HG03280 (cell line): Measurements from ENCODE around the gene CYS1.

Source experiments
- ATAC-seq: cut with Tn5 transposase; IDR thresholded peaks from one replicate; pipeline ENCODE4 v1.9.1; 2021; ENCODE audit warnings: mild to moderate bottlenecking, moderate library complexity; ENCODE audit not compliant: unreplicated experiment

The CYS1 gene

GRCh38 chr2:10052216-10052615 is 28.0 kb downstream of the CYS1 start:
- ATAC-seq: no peak

GRCh38 chr2:10048501-10049171 is 31.6 kb downstream of the CYS1 start:
- ATAC-seq: no peak

DNA sequence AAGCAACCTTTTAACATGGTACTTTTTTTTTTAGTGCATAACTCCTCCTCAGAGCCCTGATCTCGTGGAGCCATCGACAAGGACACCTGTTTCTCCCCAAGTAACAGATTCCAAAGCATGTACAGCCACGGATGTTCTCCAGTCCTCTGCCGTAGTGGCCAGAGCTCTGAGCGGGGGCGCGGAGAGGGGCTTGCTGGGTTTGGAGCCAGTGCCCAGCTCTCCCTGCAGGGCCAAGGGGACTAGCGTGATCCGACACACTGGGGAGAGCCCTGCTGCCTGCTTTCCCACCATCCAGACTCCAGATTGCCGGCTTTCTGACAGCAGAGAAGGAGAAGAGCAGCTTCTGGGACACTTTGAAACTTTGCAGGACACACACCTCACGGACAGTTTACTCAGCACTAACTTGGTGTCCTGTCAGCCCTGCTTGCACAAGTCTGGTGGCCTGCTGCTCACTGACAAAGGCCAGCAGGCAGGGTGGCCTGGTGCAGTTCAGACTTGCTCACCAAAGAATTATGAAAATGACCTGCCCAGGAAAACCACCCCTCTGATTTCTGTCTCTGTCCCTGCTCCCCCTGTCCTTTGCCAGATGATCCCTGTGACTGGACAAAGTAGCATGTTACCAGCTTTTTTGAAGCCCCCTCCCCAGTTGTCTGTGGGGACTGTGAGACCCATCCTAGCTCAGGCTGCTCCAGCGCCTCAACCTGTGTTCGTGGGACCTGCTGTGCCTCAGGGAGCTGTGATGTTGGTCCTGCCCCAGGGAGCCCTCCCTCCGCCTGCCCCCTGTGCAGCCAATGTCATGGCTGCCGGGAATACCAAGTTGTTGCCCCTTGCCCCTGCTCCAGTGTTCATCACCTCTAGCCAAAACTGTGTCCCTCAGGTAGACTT is 32.4 kb downstream of the CYS1 start:
- no peak for ATAC-seq

DNA sequence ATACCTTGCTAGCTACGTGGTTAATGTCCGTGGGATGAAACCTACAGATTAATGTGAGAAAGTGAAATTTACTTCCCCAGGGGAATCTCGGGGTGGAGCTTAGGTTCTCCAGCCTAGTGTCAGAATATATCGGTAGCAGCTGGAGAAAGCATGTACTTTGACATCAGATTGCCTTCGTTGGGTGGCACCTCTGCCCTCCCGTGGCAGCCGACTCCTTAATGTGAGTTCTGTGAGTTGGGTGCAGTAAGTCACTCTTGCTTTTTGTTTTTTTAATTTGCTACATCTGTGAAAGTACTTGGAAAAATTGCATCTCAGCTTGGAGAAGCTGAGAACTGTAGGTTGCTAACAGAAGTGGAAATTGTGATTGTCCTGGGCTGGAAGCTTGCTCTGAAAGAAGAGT is 33.3 kb downstream of the CYS1 start:
- no peak for ATAC-seq

DNA sequence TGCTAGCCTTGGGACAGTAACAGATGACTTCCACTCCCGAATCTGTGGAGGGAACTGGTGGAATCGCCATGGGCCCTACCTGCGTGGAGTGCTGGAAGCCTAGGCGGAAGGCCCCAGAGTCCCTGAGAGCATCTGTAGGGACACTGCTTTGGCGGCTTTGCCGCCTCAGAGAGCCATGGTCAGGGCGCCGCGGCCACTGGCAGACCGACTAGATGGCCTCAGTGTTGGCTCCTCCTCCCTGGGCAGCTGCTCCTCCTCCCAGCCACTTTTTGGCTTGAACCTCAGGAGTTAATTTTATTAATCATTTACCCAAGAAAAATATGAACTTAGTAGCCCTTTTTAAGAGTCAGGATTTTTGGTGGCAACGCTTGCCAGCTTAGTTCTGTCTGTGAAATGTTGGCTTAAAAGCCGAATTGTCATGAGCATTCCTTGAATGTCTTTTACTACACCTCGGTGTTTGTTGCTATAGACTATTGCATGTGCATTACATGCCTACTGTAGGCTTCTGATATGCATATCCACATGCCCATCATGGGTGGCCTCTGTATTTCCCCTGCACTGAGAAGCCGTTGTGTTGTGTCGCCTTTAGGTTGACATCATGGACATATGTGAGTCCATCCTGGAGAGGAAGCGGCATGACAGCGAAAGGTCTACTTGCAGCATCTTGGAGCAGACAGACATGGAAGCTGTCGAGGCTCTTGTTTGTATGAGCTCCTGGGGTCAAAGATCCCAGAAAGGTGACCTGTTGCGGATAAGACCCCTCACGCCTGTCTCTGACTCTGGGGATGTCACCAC is 34.5 kb downstream of the CYS1 start:
- no peak for ATAC-seq

DNA sequence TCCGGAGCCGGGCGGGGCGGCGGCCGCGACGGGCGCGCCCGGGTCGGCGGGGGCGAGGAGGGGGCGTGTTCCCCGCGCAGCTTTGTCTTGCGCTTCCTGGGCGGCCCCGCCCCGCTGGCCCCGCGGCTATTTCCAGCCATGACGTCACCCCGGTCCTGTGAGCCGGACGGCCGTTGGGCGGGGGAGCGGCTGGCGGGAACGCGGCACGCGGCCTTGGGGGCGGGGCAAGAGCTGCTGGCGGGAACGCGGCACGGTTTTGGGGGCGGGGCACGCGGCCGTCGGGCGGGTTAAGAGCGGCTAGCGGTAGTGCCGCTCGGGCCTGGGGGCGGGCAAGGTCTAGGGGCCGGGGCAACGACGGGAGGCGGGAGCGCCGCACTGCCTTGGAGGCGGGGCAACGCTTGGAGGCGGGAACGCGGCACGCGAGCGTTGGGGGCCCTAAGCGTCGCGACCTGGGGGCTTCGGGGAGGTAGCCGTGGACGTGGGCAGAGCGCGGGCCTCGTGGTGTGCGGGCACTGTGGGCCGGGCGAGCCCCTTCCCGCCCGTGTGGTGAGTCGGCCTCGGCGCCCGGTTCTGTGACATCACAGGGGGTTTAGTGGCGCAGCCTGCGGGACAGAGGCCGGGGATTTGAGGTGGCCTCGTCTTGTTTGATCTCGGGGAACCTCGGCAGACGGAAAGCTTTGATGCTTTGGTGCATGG is 36.2 kb downstream of the CYS1 start:
- ATAC-seq: peak; percentile 68

GRCh38 chr2:10043256-10043905 is 36.8 kb downstream of the CYS1 start, which contains the start of gene KLF11:
Gene KLF11 (plus strand): TSS chr2:10043550. CDS start chr2:10043717, 167 bp downstream.
- peak; percentile 67 for ATAC-seq

DNA sequence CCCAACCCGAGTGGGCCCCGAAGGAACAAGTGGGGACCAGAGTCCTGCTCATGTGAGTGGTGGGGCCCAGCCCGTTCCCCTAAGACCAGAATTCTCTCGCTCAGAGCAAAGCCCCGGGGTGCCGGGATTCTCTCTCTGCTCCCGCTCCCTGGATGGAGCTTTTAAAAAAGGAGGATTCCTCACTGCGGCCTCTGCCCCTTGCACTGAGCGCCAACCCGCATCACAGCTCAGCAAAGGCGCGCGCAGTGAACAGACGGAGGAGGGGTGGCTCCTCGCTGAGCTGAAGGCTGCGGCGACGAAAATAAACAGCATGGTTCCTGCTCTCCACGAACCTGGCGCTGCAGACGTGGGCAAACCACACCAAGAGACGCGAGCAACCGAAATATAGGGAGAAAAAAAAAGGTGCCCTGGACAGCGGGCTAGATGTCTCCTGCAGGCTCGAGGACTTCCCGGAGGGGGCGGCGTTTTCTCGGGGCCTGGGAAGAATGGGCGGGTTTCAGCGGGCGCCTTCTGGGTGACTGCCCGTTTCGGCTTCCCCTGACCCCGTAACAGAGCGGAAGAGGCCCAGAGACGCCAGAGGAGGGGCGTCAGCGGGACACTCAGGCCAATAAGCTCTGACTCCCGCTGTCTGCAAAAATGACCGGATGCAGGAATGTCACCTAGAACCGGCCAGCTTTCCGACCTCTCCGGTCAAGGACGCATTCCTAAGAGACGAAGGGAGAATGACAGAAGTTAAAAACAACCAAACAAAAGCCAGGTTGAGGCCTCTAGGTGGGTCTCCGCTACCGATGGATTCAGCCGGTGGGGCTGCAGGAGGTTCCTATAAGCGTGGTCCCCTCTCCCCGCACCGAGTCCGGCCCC is 37.7 kb downstream of the CYS1 start:
- ATAC-seq: no peak

DNA sequence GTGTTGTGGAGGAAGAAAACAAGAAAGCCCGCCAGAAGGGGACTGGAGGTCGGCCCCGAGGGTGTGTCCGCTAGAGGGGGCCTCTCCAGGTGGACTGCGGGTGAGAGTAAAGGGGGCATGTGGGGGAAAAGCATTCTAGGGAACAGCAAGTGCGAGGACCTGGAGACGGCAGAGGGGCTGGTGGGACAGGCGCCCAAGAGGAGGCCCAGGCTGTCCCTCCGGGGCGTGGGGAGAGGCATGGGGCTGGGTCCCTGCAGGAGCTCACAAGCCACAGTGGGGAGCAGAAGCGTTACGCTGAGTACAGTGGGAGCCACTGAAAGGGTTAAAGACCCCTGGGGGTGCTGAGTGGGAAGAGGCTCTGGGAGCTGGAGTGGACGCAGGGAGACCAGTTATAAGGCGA is 38.5 kb downstream of the CYS1 start:
- no peak for ATAC-seq

DNA sequence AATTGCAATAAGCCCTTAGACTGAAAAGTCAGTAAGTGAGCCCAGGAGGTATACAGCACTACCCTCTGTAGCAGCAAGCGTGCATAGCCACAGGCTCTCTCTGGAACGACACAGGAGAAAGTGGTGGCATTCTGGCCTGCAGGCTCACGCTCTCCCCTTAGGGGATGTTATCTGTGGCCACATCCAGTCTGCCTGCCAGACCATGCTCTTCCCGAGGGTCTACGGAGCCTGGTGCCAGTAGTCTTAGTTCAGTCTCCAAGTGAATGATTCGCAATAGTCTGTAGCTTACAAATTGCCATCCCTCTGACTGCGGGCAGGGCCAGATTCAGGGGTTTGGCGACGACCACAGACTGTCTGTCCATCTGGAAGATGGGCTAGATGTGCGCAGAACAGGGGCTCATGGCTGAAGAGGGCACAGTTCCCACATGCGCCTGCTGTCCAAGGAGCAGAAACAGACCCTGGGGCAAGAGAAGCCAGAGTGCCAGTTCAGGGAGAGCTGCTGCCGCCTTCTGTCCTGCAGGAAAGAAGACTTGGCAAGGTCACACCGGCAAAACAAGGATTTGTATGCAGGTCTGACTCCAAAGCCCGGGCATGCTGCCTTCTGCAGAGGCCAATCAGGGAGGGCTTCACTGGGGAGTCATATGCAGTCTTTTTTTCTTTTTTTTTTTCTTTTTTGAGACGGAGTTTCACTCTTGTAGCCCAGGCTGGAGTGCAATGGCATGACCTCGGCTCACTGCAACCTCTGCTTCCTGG is 40.4 kb downstream of the CYS1 start:
- ATAC-seq: no peak

DNA sequence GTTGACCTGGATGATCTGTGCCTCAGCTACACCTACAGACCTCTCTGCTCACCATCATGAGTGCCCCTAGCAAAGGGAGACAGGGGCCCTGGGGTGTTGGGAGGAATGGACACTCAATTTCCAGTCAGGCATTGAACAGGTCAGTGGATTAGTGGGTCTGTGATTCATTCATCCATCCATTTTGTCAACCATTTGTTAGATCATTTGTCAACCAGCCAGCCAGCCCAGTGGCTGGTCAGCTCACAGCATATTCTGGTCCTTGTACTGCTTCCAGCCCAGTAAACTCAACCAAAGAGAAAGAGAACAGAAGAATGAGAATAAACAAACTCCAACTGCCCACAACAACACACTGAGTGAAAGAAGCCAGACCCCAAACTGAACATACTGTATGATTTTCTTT is 41.5 kb downstream of the CYS1 start:
- no peak for ATAC-seq

GRCh38 chr2:10038123-10038522 is 42.1 kb downstream of the CYS1 start:
- no peak for ATAC-seq

DNA sequence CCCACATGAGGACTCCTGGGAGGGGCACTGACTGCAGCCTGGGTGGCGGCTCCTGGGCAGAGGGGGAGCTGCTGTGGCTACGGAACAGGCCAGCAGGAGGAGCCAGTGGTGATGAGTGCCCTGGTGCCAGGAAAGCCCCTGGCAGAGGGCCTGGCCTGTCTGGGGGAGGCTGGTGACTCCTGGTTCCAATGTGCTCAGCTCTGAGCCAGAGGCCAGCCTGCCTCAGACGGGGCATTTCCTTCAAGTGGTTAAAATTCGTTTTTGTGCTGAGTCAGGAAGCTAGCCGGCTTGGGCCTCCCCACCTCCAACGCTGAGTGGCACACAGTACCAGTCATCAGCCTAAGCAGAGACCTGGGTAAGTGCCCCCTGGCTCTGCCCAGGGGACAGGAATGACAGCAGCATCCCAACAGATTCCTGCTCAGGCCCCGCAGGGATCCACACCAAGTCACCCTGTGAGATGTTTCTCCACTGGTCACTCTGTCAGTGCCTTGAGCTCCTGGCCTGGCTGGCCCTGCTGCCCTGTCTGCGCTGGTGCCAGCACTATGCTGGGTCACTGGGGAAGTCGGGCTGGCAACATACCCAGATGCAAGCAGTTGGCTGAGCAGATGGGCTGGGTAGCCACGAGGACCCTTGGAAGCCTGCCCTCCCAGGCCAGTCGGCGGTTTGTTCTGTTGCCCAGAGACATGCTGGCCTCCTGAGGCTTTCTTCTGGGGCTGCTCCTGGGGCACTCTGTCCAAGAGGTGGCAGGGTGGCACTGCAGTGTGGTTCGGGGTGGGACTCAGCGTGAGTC is 43.9 kb downstream of the CYS1 start:
- ATAC-seq: no peak

GRCh38 chr2:10035633-10036032 is 44.6 kb downstream of the CYS1 start:
- no peak for ATAC-seq

DNA sequence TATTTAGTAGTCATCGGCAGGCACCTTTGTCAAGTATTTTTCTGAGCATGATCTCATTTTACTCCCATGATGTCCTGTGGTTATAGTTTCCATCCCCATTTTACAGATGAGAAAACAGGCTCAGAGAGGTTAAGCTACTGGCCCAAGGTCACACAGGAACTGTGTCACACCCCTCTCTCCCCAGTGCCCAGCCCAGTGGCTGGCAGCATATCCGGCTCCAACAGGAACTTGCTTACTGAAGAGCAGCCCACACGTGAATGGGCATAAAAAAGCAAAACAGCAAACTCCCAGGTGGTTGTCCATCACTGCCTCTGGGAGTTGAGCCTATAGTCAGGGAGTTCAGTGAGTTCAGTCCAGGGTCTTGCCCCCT is 45.2 kb downstream of the CYS1 start:
- ATAC-seq: no peak

GRCh38 chr2:10034333-10035052 is 45.7 kb downstream of the CYS1 start:
- ATAC-seq: no peak

- no peak for ATAC-seq
Observed at GRCh38 chr2:10033251-10034006, 46.8 kb downstream of the CYS1 start.
